ENCODE data around the gene OR12D1.

GRCh38 chr6:29368765-29369164 lies 46.0 kb upstream of the OR12D1 start, which contains the start of gene OR5V1:
- TF ChIP-seq CTCF (IDR thresholded peaks at IDR 0.05) (no peak), POLR2A (IDR thresholded peaks at IDR 0.05) (no peak), POLR2AphosphoS5 (IDR thresholded peaks at IDR 0.05) (no peak)

Measured in upper lobe of left lung (tissue), 4 donors.